Pancreas (tissue), 8 donors: ENCODE data around the gene PPP2R1A. TPM values are rescaled to one million over a fixed set of nuclear protein-coding genes. Genes with fewer than 3 reads are reported as not detected.

Source experiments
- microRNA-seq, 2 donors: library from miRNA; unstranded; fragments of <30 nt; microRNA quantifications; one replicate each; pipeline versions ENCODE4 to v1.1.0, GENCODE V29; 2019 to 2020
- polyA plus RNA-seq, 2 donors: library from polyadenylated mRNA; stranded (reverse); fragments of 200-250 nt; gene quantifications; one replicate each; pipeline ENCODE4 v1.2.3, GENCODE V29; 2013
- total RNA-seq, 6 donors: library from RNA; stranded (reverse); fragmentation: NEBNext Ultra II Directional in 4 of 6; extraction: Animal tissue kit (Norgen Biotek cat#: 25700) in 4 of 6; gene quantifications; one replicate each; pipeline versions ENCODE4 v1.2.1 to v1.2.4, GENCODE V29; 2021 to 2023
- donor health status: healthy with polysubstance abuse.
- donor health status: DM: no; HTN: no; CAD: no; lungs with moderate emphysema.
- donor health status: DM: no; HTN: no; CAD: no.
- donor health status: Bipolar disorder and iron deficiency.
- donor health status: DM: yes; HTN: yes; CAD: no.
- donor health status: DM: no; HTN: no; CAD: no.
- donor health status: DM: no; HTN: no; CAD: no.
- donor health status: DM: yes; HTN: yes; CAD: no.

PPP2R1A gene
- total and polyA plus RNA-seq, 8 donors = 70.9 to 119 (median 99.1) TPM

Small RNA genes lying within 50 kb of the gene (microRNA-seq; reads per million reads assigned to microRNA genes)
- 0 to 0.39 reads per million in 2 donors for gene MIR6801

Other genes with a start within 250 kb of the PPP2R1A start
- 1 to 10 TPM; 3.9 to 7.6 (median 4.7) TPM for gene ZNF350, start 203.2 kb upstream of the PPP2R1A start, total RNA-seq
- gene ZNF350, start 203.2 kb upstream of the PPP2R1A start, polyA plus RNA-seq = 1 to 10 TPM; 3.7 to 8.1 TPM
- gene ZNF615, start 181.8 kb upstream of the PPP2R1A start, total RNA-seq = 1 to 10 TPM; 3.2 to 8.4 (median 5.4) TPM
- gene ZNF615, start 181.8 kb upstream of the PPP2R1A start, polyA plus RNA-seq = 1 to 10 TPM; 2.4 to 4.9 TPM
- gene ZNF614, start 161.7 kb upstream of the PPP2R1A start, total RNA-seq = 1 to 10 TPM; 1.5 to 4.2 (median 2.1) TPM
- 1 to 10 TPM; 1.3 to 4.0 TPM for gene ZNF614, start 161.7 kb upstream of the PPP2R1A start, polyA plus RNA-seq
- 10 to 100 TPM in 4 of 6 donors, 1 to 10 TPM in 2; 4.8 to 12.6 (median 11.0) TPM for gene ZNF432, start 141.2 kb upstream of the PPP2R1A start, total RNA-seq
- 10 to 100 TPM; 13.9 to 26.0 TPM for gene ZNF432, start 141.2 kb upstream of the PPP2R1A start, polyA plus RNA-seq
- gene ZNF841, start 94.3 kb upstream of the PPP2R1A start, total RNA-seq = 10 to 100 TPM in 5 of 6 donors, 1 to 10 TPM in 1; 7.6 to 20.2 (median 11.7) TPM
- gene ZNF841, start 94.3 kb upstream of the PPP2R1A start, polyA plus RNA-seq = 10 to 100 TPM; 15.3 to 18.3 TPM
- 1 to 10 TPM; 3.9 to 9.1 (median 5.5) TPM for gene ZNF616, start 50.1 kb upstream of the PPP2R1A start, total RNA-seq
- gene ZNF616, start 50.1 kb upstream of the PPP2R1A start, polyA plus RNA-seq = 1 to 10 TPM; 2.4 TPM
- 1 to 10 TPM; 4.4 to 9.2 (median 7.3) TPM for gene ZNF836, start 18.4 kb upstream of the PPP2R1A start, total RNA-seq
- 1 to 10 TPM; 2.0 to 2.8 TPM for gene ZNF836, start 18.4 kb upstream of the PPP2R1A start, polyA plus RNA-seq
- 10 to 100 TPM in 1 of 6 donors, 1 to 10 TPM in 5; 4.9 to 12.5 (median 7.2) TPM for gene ZNF766, start 79.5 kb downstream of the PPP2R1A start, total RNA-seq
- 1 to 10 TPM; 2.1 to 4.0 TPM for gene ZNF766, start 79.5 kb downstream of the PPP2R1A start, polyA plus RNA-seq
- 1 to 10 TPM; 4.6 to 9.4 (median 5.2) TPM for gene ZNF480, start 107.1 kb downstream of the PPP2R1A start, total RNA-seq
- gene ZNF480, start 107.1 kb downstream of the PPP2R1A start, polyA plus RNA-seq = 1 to 10 TPM; 2.5 to 3.4 TPM
- 1 to 10 TPM in 1 of 6 donors, under 1 TPM in 5; 0.44 to 3.0 (median 0.88) TPM for gene ZNF610, start 146.2 kb downstream of the PPP2R1A start, total RNA-seq
- gene ZNF610, start 146.2 kb downstream of the PPP2R1A start, polyA plus RNA-seq = 1 to 10 TPM in 1 of 2 donors, under 1 TPM in 1; 0.87 to 1.9 TPM
- gene ZNF880, start 179.9 kb downstream of the PPP2R1A start, total RNA-seq = 10 to 100 TPM in 1 of 6 donors, 1 to 10 TPM in 5; 5.0 to 12.4 (median 7.7) TPM
- 1 to 10 TPM; 6.6 to 9.8 TPM for gene ZNF880, start 179.9 kb downstream of the PPP2R1A start, polyA plus RNA-seq
- 10 to 100 TPM in 1 of 6 donors, 1 to 10 TPM in 5; 3.9 to 12.4 (median 6.9) TPM for gene ZNF528, start 207.8 kb downstream of the PPP2R1A start, total RNA-seq
- 1 to 10 TPM; 6.3 to 7.3 TPM for gene ZNF528, start 207.8 kb downstream of the PPP2R1A start, polyA plus RNA-seq
- gene ZNF534, start 239.1 kb downstream of the PPP2R1A start, total RNA-seq = not detected
- gene ZNF534, start 239.1 kb downstream of the PPP2R1A start, polyA plus RNA-seq = not detected